Cardiac fibroblast (primary cell): ENCODE data around the gene MX2.

ENCODE experiments used
- DNase-seq, 2 donors: peaks; one replicate each; pipeline versions ENCODE4 v3.0.0 to v3.0.0-alpha.2; 2010; ENCODE audit warnings: low read depth in 2 of 2
- H3K4me3 ChIP-seq, 2 donors: replicated peaks in 1 of 2; 1 replicate in 1 of 2; 2 replicates in 1 of 2; pipeline ENCODE4 v1.5.1; 2011; ENCODE audit warnings: low read depth in 2 of 2, low read length in 2 of 2, mild to moderate bottlenecking in 2 of 2, moderate library complexity in 1 of 2
- TF ChIP-seq, protein P1 (sequence below): IDR thresholded peaks from one replicate; pipeline ENCODE4 v1.5.1; 2011; ENCODE audit warnings: low read depth, mild to moderate bottlenecking, low read length, inconsistent platforms

MX2 gene

DNA sequence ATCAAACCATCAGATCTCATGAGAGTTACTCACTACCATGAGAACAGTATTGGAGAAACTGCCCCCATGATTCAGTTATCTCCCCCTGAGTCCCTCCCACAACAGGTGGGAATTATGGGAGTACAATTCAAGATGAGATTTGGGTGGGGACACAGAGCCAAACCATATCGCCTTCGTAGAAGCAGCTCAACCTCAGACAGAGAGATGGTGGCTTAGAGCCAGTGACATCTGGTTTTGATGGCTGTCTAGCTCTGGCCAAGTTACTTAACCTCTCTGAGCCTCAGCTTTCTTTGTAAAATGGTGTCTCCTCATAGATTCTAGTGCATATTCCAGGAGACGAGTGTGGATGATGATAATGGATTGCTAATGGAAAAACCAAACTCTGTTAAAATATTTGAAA, 91.4 kb downstream of the MX2 start:
- H3K4me3 ChIP-seq = no peak overlapping the region
- TF ChIP-seq, protein P1, sequence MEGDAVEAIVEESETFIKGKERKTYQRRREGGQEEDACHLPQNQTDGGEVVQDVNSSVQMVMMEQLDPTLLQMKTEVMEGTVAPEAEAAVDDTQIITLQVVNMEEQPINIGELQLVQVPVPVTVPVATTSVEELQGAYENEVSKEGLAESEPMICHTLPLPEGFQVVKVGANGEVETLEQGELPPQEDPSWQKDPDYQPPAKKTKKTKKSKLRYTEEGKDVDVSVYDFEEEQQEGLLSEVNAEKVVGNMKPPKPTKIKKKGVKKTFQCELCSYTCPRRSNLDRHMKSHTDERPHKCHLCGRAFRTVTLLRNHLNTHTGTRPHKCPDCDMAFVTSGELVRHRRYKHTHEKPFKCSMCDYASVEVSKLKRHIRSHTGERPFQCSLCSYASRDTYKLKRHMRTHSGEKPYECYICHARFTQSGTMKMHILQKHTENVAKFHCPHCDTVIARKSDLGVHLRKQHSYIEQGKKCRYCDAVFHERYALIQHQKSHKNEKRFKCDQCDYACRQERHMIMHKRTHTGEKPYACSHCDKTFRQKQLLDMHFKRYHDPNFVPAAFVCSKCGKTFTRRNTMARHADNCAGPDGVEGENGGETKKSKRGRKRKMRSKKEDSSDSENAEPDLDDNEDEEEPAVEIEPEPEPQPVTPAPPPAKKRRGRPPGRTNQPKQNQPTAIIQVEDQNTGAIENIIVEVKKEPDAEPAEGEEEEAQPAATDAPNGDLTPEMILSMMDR = no peak
- no peak for DNase-seq

DNA sequence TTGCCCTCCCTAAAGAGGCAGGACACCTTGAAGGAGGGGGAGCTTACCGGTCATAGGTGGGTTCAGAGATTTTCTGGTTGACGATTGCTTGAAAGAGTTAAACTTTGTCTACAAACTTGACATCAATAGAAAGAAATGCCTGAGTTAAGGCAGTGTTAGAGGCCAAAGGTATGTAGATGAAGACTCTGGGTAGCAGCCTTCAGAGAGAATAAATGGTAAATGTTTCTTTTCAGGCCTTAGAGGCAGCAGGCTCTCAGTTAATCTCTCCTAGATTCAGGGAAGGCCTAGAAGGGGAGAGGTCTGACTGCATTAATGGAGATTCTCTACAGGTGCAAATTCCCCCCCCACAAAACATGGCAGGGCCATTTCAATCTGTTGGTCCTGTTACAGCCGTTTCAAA, 91.9 kb downstream of the MX2 start:
- TF ChIP-seq, protein P1 = no peak
- H3K4me3 ChIP-seq = no peak overlapping the region
- DNase-seq = no peak

GRCh38 chr21:41458121-41458520, 96.3 kb downstream of the MX2 start:
- TF ChIP-seq, protein P1 = no peak
- no peak overlapping the region for H3K4me3 ChIP-seq
- no peak for DNase-seq

- no peak overlapping the region for H3K4me3 ChIP-seq
- TF ChIP-seq, protein P1 = no peak
- DNase-seq = no peak
Observed at GRCh38 chr21:41458559-41458958, 96.7 kb downstream of the MX2 start.
